IPS-20b (cell line): ENCODE measurements around the gene TTC39C.

ENCODE experiments used
- H3K27ac ChIP-seq: one replicate; pipeline ENCODE4 v1.5.1; 2013; ENCODE audit warnings: low read length
- H3K27me3 ChIP-seq: 2 replicates; pipeline ENCODE4 v1.6.1; 2013; ENCODE audit warnings: mild to moderate bottlenecking, low read length, inconsistent platforms; ENCODE audit not compliant: insufficient read depth
- H3K36me3 ChIP-seq: 2 replicates; pipeline ENCODE4 v1.6.1; 2013; ENCODE audit warnings: low read depth, mild to moderate bottlenecking, inconsistent platforms, low read length, moderate library complexity; ENCODE audit not compliant: insufficient read depth
- H3K4me1 ChIP-seq: 2 replicates; pipeline ENCODE4 v1.6.1; 2013; ENCODE audit warnings: mild to moderate bottlenecking, control low read depth, inconsistent platforms, low read length, moderate library complexity; ENCODE audit not compliant: insufficient read depth
- H3K4me3 ChIP-seq: 2 replicates; pipeline ENCODE4 v1.5.1; 2013; ENCODE audit warnings: mild to moderate bottlenecking, low read length, inconsistent platforms
- H3K9ac ChIP-seq: 2 replicates; pipeline ENCODE4 v1.6.1; 2013; ENCODE audit warnings: low read depth, mild to moderate bottlenecking, inconsistent platforms, low read length, moderate library complexity
- H3K9me3 ChIP-seq: 2 replicates; pipeline ENCODE4 v1.6.1; 2013; ENCODE audit warnings: mild to moderate bottlenecking, low read depth, low read length, inconsistent platforms; ENCODE audit not compliant: insufficient read depth

Gene TTC39C

GRCh38 chr18:24013051-24013450 is 1.5 kb upstream of the TTC39C start:
- peaks cover 46% of the 10 kb centered on the region for H3K27me3 ChIP-seq
- no peak overlapping the region for H3K9ac ChIP-seq
- H3K27ac ChIP-seq: no peak overlapping the region
- H3K36me3 ChIP-seq: no peaks in the 10 kb centered on the region
- H3K4me1 ChIP-seq: peaks cover 18% of the 10 kb centered on the region; the same call in 1 of the 2 replicates
- no peak overlapping the region for H3K4me3 ChIP-seq
- H3K9me3 ChIP-seq: no peaks in the 10 kb centered on the region

- H3K27ac ChIP-seq: no peak overlapping the region
These were observed 558 bp downstream of the TTC39C start for GRCh38 chr18:24014986-24015638.

GRCh38 chr18:24015639-24016631 is 1.4 kb downstream of the TTC39C start:
- H3K27me3 ChIP-seq: peaks cover 46% of the 10 kb centered on the region
- no peaks in the 10 kb centered on the region for H3K36me3 ChIP-seq
- H3K4me1 ChIP-seq: peaks cover 26% of the 10 kb centered on the region; the same call in 1 of the 2 replicates
- no peak overlapping the region for H3K27ac ChIP-seq
- no peaks in the 10 kb centered on the region for H3K9me3 ChIP-seq
- peak overlapping the region; percentile 68 for H3K4me3 ChIP-seq
- H3K9ac ChIP-seq: peak overlapping the region; percentile 62; the same call in 1 of the 2 replicates

More at GRCh38 chr18:24014986-24015638, 558 bp downstream of the TTC39C start:
- Histone ChIP-seq H3K9me3 (no peaks in the 10 kb centered on the region), H3K4me3 (peak overlapping the region; percentile 68), H3K36me3 (no peaks in the 10 kb centered on the region), H3K9ac (peak overlapping the region; percentile 62; the same call in 1 of the 2 replicates), H3K27me3 (peaks cover 46% of the 10 kb centered on the region), H3K4me1 (peaks cover 26% of the 10 kb centered on the region; the same call in 1 of the 2 replicates)

- Histone ChIP-seq H3K27me3 (peaks cover 40% of the 10 kb centered on the region), H3K9me3 (no peaks in the 10 kb centered on the region), H3K4me1 (peaks cover 29% of the 10 kb centered on the region; the same call in 1 of the 2 replicates), H3K36me3 (no peaks in the 10 kb centered on the region), H3K4me3 (peak overlapping the region; percentile 68; the same call in 1 of the 2 replicates), H3K27ac (no peak overlapping the region), H3K9ac (no peak overlapping the region)
These were observed 2.1 kb downstream of the TTC39C start for GRCh38 chr18:24016643-24017042.

GRCh38 chr18:24018299-24018886 is 3.8 kb downstream of the TTC39C start:
- Histone ChIP-seq H3K27ac (no peak overlapping the region), H3K36me3 (no peaks in the 10 kb centered on the region), H3K4me1 (peaks cover 36% of the 10 kb centered on the region; the same call in 1 of the 2 replicates), H3K4me3 (peak overlapping the region; percentile 68; the same call in 1 of the 2 replicates), H3K27me3 (peaks cover 23% of the 10 kb centered on the region), H3K9ac (no peak overlapping the region), H3K9me3 (no peaks in the 10 kb centered on the region)

- Histone ChIP-seq H3K9ac (no peak overlapping the region), H3K4me1 (peaks cover 39% of the 10 kb centered on the region; the same call in 1 of the 2 replicates), H3K9me3 (no peaks in the 10 kb centered on the region), H3K27ac (no peak overlapping the region), H3K4me3 (no peak overlapping the region), H3K36me3 (no peaks in the 10 kb centered on the region), H3K27me3 (peaks cover 17% of the 10 kb centered on the region)
These were observed 5.2 kb downstream of the TTC39C start for GRCh38 chr18:24019641-24020331.

- Histone ChIP-seq H3K4me1 (peaks cover 31% of the 10 kb centered on the region; the same call in 1 of the 2 replicates), H3K9ac (no peak overlapping the region), H3K4me3 (no peak overlapping the region), H3K36me3 (no peaks in the 10 kb centered on the region), H3K27me3 (peaks cover under 1% of the 10 kb centered on the region; the same call in 1 of the 2 replicates), H3K27ac (no peak overlapping the region), H3K9me3 (no peaks in the 10 kb centered on the region)
These were observed 7.0 kb downstream of the TTC39C start for GRCh38 chr18:24021505-24021904.

- no peaks in the 10 kb centered on the region for H3K27me3 ChIP-seq
- no peaks in the 10 kb centered on the region for H3K36me3 ChIP-seq
- H3K27ac ChIP-seq: no peak overlapping the region
- H3K4me3 ChIP-seq: no peak overlapping the region
- peaks cover 25% of the 10 kb centered on the region; the same call in 1 of the 2 replicates for H3K4me1 ChIP-seq
- no peak overlapping the region for H3K9ac ChIP-seq
- H3K9me3 ChIP-seq: no peaks in the 10 kb centered on the region
These were observed 7.6 kb downstream of the TTC39C start for GRCh38 chr18:24022161-24022560.

- Histone ChIP-seq H3K4me1 (peaks cover 18% of the 10 kb centered on the region; the same call in 1 of the 2 replicates), H3K4me3 (no peak overlapping the region), H3K9ac (no peak overlapping the region), H3K27ac (no peak overlapping the region), H3K27me3 (no peaks in the 10 kb centered on the region), H3K9me3 (no peaks in the 10 kb centered on the region), H3K36me3 (no peaks in the 10 kb centered on the region)
These were observed 8.7 kb downstream of the TTC39C start for GRCh38 chr18:24023185-24023814.

- Histone ChIP-seq H3K27ac (no peak overlapping the region), H3K4me3 (no peak overlapping the region), H3K4me1 (peaks cover 13% of the 10 kb centered on the region; the same call in 1 of the 2 replicates), H3K9me3 (no peaks in the 10 kb centered on the region), H3K36me3 (no peaks in the 10 kb centered on the region), H3K9ac (no peak overlapping the region), H3K27me3 (no peaks in the 10 kb centered on the region)
These were observed 9.9 kb downstream of the TTC39C start for GRCh38 chr18:24024425-24024824.
